ENCODE data around the gene SLC41A3.
"Not testable (repeated sequence)": the region's sequence is repeated elsewhere in the genome, so short reads cannot be mapped to it uniquely, and the experiment has no call there.

The SLC41A3 gene

DNA sequence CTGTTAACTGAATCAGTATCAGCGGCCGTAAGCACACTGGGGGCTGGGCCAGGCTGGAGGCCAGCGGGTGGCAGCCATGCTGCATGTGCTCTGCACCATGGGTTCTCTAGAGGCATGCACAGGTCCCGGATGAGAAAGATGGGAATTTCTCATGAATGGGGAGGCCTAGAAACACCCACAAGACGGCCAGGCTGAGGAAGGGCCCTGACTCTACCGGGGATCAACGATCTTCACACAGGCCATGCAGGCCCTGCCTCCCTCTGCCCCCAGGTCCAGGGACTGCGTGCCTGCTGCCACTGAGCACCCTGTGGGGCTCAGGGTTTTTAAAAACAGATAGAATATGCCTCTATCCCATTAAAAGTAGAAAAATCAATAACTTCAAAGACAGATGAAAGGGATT lies 32.7 kb downstream of the SLC41A3 start:
- DNase-seq: no peak

DNA sequence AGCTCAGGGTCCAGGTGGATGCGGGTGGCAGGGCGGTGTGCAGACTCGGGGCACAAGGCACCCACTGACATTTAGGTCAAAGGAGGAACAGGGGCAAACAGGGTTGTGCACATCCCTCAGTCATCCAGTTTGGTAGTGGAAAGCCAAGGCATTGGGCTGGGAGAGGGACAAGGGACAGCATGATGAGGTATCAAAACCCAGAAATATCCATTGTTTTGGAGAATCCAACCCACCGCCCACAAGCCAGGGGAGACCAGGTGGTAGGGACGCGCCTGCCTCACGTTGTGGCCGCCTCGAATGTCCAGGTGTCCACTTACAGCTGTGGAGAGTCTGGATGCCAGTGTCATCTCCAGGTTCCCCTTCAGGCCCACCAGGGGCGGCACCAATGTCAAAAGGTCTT lies 33.3 kb downstream of the SLC41A3 start:
- no peak for DNase-seq

DNA sequence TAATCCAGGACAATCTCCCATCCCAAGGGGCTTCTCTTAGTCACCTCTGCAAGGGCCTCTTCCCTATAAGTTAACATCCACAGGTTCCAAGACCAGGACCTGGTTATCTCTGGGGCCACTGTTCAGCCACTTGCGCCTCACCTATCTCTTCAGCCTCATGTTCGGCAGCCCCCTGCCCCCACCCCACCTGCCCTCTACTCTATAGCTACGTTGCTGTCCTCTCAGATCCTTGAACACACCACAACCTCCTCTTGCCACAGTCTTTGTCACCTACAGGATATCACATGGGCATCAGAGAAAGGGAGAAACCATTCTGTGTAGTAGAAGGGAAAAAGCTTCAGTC lies 33.9 kb downstream of the SLC41A3 start:
- DNase-seq: no peak

DNA sequence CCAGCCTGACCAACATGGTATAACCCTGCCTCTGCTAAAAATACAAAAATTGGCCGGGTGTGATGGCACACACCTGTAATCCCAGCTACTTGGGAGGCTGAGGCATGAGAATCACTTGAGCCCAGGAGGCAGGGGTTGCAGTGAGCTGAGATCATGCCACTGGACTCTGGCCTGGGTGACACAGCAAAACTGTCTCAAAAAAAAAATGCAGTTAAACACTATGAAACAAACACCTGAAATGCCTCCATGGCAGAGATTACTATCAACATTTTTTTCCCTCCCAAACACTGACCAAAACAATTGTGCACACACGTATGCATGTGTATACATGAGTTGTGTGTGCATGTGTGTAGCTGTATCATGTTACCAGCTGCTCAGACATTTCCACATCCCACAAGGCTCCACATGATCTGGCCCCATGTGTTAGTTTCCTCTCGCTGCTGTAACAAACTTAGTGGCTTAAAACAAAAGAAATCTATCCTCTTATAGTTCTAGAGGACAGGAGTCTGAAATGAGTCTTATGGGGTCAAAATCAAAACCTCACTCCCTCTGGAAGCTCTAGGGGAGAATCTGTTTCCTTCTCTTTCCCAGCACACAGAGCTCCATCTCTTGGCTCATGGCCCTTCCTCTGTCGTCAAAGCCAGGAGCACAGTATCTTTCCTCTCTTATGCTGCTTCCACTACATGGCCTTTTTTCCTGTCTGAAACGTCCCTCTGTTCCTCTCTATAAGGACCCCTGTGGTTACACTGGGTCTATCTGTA lies 34.5 kb downstream of the SLC41A3 start:
- DNase-seq: no peak

DNA sequence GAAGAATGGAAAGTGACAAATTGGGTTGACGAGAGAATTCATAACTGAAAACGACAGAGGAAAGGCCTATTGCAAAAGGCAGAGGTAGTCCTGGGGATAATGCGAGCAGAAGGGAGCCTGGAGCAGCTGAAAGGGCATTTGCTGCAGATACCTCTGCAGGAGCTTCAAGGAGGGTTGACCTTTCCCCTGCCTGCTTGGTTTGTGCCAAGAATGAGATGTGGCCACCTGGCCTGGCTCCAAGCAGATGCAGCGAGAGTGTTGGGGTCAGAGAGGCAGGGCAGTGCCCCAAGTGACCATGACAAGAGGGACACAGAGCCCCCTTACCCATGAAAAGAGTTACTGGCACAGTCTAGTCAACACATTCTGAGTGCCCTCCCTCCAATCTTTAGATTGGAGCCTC lies 43.5 kb downstream of the SLC41A3 start:
- DNase-seq: no peak

DNA sequence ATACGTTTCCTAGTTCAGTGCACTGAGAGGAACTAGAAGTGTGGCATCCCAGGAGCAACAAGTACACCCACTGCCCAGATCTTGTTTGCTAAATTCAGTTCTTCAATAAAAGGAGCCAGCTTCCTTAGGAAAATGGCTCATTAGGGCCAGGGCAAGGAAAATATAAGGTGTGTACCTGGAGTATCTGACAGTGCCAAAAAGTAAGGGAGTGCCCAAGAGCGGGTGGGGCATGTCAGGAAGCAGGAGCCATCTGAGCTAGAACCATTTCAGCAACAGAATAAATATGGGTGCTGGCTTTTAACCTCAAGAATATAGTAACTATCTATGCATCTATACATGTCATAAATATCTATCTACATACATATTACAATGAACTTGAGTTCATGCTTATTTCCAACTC lies 44.1 kb downstream of the SLC41A3 start:
- DNase-seq: no peak

DNA sequence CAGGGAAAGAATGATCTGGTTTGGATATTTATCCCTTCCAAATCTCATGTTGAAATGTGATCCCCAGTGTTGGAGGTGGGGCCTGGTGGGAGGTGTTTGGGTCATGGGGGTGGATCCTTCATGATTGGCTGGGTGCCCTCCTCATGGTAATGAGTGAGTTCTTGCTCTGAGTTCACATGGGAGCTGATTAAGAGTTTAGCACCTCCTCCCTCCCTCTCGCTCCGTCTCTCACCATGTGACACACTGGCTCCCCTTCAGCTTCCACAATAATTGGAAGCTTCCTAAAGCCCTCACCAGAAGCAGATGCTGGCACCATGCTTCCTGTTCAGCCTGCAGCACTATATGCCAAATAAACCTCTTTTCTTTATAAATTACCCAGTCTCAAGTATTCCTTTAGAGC lies 45.1 kb downstream of the SLC41A3 start:
- not testable (repeated sequence) for DNase-seq

DNA sequence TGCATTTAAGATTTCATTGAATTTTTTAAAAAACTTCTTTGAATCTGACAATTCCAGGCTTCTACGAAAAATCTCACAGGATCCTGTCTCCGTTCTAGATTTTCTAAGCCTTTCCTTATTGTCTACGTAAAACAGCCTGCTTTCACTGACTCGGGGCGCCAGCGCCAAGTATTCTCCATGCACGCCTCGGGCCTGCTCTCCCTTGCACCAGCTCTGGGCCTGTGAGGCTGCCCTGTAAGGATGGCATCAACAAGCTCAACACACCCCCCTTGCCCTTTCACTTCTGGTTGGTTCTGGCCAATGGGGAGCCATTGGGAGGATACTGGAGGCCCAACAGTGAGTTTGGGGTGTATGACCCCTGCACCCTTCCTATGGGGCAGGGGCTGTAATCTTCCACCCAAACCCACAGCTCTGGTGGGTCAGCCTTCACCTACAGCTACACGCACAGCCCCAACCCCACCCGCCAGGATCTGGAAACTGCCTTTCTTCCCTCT lies 47.8 kb downstream of the SLC41A3 start:
- DNase-seq: no peak

DNA sequence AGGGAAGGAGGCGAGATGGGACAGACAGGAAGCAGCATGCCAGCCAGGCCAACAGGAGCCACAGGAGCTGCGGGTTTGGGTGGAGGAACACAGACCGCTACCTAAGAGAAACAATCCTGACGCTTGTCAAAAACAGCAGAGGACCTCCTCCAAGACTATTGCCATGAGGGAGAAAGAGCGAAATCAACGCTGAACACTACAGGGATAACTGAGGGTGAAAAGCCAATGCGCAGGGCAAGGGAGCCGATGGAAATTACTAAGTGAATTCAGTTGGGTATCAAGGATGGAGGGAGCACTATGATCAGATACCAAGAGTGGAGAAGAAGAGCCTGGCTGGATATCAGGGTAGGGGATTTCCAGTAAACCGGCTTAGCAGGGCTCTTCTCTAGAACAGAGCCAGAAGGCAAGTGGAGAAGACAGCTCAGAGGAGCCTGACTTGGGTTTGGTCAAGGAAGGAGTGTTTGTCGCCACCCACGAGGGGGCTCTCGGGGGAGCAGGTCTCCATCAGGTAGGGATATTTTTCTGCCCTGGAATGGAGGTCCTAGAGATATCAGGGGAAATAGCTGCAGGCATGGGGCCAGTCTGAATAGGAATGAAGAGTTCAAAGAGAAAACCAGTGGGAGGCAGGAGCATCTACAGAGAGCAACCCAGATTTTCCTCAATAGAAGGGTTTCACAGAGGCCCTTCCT lies 48.4 kb downstream of the SLC41A3 start:
- no peak for DNase-seq

DNA sequence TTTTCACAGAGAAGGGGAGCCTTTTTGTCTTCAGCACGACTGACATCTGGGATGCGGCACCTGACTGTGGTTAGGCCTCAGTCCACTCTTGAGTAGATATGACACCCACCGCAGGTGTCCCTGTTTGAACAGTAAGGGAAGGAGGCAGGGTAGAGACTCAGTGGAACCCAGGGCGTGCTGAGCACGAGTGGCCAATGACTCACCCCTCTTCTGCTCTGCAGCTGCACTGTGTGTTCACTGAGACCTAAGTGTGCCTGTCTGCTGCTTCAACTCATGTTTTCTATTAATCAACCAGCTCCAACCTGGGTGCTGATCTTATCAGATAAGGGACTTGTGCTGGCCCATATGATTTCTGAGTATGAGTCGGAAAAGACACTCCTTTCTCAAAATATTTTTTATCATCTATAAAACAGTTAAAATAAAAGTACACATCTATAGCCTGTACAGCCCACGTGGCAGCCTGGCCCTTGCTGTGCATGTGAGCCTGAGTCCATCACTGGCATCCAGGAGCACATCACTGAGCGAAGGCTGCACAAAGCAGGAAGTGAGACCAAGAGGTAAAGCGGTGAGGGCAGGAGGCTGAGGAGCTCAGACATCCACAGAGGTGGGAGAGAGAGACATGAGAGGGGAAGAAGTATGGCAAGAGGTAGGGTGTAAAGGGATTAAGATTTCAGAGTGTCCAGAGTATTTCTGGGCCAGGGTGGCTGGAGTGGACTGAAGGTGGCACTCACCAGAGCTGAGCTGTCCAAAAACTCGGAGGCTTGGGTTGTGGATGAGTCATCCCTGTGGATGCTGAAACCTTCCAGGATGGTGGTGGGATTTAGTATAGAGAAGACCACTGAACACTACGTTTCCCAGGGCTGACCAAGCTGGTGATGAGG lies 49.2 kb downstream of the SLC41A3 start:
- DNase-seq: no peak

DNA sequence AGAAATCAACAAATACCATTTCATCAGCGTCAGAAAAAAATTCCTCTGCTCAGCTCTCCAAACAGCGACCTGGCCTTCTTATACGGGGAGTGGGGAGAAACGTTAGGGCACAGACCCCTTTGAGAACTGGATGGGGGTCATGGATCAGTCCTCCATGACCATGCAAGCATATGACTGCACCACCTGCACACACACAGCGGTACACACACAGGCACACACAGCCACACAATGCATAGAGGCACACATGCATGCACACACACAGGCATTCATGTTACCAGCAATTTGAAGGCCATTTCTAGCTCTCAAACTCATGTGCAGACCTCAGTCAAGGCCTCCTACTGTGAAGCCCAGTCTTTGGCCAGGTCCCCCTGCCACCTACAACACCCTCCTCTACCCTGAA lies 50.2 kb downstream of the SLC41A3 start:
- no peak for DNase-seq

DNA sequence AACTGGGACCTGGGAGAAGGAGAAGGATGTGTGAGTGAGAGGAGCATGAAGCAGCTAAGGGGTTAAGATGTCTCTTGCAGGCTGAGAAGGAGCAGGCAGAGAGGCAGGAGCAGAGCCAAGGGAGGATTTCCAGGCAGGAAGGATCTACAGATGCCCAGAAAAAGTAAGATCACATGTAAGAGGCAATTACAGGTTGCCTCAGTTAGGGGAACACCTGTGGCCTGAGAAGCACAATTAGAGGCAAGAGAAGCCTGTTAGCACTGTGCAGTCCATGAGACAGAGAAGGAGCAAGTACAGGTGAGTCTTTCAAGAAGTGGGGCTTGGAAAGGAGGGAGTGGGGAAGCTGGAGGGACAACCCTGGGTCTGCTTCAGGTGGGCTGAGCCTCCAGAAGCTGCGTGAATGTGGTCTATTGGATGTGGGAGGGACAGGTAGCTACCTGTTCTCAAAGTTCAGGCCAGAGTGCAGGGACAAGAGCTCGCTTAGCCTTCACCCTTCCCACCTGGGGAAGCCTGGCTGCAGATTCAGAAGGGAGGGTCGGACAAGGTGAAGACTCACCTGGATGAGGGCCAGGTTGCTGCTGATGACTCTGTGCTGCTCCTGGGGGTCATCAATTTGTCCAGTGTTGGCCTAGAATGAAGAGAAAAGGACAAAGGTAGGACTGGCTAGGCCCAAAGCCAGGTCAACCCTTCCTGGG lies 50.7 kb downstream of the SLC41A3 start:
- DNase-seq: no peak

DNA sequence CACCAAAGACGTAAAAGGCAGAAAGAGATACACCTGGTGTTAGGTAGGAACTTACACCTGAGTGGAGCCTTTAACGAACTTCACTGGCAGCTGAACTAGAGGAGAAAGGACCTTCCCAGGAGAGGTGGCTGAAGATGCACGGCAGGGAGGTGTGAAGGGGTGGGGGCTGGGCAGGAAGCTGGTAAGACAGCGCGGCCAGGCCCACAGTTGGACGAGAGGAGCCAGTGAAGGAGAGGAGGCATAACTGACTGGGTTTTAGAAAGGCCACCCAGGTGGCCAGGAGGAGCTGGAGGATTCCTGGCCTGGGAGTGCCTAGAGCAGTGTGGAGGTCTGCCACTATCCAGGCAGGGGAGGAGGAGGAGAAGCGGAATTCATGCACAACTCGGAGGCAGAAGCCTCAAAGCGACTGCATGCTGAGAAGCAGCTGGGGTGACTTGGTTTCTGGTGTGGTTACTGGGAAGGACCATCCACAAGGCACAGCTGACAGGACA lies 51.9 kb downstream of the SLC41A3 start:
- no peak for DNase-seq

DNA sequence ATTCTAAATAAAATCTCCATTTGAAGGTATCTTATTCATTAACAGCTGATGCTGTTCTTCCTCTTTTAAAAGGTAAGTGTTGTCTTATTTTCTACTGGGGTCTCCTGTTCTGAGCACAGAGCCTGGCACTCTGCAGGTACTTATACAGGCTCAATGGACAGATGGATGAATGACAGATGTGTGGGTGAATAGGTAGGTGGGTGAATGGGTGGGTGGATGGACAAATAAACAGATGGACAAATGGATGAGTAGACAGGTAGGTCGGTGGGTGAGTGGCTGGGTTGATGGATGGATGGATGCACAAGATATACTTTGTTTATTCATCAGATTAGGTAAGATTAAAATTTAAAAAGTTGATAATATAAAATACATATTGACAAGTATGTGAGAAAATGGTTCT lies 53.5 kb downstream of the SLC41A3 start:
- no peak for DNase-seq

DNA sequence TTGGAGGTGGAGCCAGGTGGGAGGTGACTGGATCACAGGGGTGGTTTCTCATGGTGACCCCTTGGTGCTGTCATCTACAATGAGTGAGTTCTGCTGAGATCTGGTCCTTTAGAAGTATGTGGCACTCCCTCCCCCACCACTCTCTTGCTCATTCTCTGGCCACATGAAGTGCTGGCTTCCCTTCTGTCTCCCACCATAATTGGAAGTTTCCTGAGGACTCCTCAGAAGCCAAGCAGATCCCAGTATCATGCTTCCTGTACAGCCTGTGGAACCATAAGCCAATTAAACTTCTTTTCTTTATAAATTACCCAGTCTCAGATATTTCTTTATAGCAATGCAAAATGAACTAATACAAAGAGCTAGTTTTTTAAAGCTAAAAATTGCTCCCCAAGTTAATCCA lies 54.7 kb downstream of the SLC41A3 start:
- DNase-seq: no peak

DNA sequence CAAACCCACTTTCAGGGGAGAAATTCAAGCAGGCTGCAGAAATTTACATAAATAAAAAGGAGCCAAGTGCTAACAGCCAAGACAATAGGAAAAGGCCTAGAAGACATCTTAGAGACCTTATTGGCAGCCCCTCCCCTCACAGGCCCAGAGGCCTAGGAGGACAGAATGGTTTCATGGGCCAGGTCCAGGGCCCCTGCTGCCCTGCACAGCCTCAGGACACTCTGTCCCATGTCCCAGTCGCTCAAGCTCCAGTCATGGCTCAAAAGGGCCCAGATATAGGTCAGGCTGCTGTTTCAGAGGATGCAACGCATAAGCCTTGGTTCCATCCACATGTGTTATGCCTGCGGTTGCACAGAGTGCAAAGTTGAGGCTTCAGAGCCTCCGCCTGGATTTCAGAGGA lies 55.8 kb downstream of the SLC41A3 start:
- DNase-seq: no peak

DNA sequence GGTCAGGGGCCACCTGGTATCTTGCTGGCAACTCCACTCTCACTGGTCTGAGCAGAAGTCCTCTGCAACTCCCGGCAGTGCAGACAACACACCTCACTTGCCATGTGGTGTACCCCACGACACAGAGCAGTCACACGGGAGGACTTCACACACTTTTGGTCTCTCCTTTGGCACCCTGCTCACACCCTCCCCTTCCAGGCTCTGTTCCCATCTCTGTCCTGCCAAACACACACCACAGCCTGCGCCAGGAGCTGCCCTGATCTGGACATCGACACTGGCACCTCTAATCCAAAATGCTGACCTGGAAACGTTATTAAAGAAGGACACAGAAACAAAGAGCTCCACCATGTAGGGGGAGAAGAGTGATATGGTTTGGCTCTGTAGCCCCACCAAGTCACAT lies 57.2 kb downstream of the SLC41A3 start:
- DNase-seq: no peak

DNA sequence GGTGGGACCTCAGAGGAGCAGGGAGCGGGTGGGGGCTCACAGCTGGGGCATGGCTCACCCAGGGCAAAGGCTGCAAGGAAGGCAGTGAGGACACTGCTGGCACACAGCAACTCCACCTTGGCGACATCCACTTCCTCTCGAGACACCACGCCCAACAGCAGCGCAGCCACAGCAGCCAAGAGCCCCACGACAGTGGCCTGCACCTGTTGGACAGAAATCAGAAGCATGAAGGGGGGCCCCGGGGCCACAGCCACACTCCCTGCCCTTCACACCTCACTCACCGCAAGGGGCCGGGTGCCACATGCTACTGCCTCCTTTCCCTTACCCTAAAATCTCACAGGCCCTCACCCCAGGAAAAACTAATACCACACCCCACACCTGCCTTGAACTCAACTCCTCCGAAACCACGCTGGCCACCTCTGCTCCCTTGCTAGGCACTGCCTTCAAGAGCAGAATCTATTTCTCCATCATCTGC lies 57.6 kb downstream of the SLC41A3 start:
- DNase-seq: no peak

DNA sequence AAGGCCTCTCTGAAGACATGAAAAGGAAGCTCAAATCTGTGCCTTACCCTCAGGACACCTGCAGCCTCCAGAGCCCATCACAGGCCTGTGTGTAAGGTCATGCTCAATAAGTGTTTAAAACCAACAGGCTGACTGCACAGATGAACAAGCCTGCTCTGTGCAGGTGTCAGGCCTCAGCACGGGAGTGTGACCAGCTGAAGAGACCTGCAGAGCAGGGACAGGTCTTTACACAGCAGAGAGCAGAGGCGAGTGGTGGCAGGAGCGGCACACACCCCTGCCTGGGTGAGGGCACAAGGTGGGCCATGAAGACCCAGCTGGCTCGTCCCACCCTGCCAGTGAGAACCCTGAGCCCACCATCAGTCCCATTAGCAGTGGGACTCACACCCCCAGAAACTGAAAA lies 58.1 kb downstream of the SLC41A3 start:
- DNase-seq: no peak

DNA sequence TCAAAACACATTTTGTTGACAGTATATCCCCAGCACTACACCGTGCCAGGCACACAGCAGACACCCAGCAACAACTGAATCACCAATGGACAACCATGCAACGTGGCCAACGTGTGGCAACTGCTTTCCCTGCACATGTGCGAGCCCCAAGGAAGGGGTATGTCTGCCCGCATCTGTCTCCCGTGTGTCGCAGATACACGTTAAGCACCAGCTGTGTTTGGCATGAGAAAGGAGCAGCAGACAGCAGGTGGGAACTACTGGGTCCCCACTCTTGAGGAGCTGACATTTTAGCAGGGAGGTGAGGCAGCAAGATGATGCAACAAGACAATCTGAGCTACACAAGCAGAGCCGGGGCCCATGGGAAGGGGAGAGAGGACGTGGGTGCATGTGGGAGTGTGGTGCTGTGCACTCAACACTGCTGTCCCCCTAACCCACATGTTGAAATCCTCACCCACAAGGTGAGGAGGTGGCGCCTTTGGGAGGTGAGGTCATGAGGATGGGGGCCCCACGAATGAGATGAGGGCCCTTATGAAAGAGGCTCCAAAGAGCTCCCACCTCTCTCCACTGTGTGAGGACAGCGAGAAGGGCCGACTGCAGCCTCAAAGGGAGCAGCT lies 58.7 kb downstream of the SLC41A3 start:
- no peak for DNase-seq

DNA sequence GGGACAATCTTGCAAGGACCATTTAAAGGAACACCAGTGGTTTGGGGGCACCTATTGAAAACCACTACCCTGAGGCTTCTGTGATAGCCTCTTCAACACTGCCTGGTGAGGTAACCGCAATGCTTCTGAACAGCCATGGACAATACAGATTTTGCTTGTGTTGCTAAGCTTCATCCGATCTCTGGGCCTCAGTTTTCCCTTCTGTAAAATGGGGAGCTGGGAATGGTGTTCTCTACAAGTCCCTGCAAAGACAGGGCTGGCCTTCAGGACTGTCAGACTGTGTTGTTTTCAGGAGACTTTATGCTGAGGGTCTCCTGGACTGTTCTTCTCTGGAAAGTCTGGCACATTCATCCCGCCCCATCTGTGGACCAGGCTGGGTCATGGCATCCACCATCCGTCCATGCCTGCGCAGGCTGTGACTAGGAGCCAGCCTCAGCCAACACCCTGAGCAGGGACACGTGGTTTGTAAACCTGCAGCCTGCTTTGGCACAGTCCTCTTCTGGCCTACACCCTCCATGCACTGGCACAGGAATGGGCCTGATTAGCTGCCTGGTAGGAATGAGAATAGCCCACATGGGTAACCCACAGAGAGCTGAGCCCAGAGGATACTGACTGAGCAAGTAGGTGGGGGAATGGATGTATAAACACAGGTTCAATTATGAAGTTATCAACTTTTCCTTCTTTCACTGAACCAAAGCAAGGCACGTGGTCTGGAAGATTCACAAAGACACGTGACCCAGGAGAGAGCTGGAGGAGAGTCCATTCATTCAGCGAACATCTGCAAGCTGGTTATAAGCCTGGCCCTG lies 59.7 kb downstream of the SLC41A3 start:
- DNase-seq: no peak

All from DMS153 (cell line).